ENCODE results near the gene GOLGA6A.

Gene GOLGA6A

DNA sequence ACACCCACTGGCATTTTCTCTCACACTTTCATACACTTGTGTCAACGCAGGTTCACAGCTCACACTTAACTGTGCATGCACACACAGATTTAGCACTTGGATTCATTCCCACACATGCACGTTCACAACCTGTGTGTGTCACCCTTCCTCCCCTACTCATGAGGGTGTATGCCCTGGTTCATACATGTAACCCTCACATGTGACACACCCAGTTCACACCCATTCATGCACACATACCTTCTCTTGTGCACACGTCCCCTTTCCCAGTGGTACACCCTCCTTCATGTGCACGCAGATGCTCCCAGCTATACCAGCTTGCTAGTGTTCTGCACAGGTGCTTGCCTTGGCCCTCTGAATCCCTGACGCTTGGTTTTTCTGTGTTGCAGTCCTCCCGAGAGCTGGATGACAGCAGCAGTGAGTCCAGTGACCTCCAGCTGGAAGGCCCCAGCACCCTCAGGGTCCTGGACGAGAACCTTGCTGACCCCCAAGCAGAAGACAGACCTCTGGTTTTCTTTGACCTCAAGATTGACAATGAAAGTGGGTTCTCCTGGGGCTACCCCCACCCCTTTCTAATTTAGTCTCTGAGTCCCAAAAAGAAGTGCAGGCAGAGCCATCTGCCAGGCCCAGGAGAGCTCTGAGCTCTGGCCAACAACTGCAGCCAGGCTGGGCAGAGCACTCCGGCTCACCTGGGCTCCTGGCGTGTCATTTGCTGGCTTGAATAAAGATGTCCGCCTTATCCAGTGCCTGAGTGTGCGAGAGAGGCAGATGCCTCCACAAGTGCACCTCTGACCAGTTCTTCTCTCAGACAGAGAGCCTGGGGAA lies 39.5 kb downstream of the GOLGA6A start:
- Mint-ChIP-seq H3K4me1 (peaks cover 40% of the 10 kb centered on the region), H3K27me3 (ENCODE audit: low read depth) (peaks cover 3% of the 10 kb centered on the region), H3K27ac (peak overlapping the region in 1 of 3 experiments; percentile 33), H3K36me3 (ENCODE audit: low read depth) (no peaks in the 10 kb centered on the region), H3K9me3 (no peaks in the 10 kb centered on the region), H3K4me3 (no peak overlapping the region)
- TF ChIP-seq, protein P1, sequence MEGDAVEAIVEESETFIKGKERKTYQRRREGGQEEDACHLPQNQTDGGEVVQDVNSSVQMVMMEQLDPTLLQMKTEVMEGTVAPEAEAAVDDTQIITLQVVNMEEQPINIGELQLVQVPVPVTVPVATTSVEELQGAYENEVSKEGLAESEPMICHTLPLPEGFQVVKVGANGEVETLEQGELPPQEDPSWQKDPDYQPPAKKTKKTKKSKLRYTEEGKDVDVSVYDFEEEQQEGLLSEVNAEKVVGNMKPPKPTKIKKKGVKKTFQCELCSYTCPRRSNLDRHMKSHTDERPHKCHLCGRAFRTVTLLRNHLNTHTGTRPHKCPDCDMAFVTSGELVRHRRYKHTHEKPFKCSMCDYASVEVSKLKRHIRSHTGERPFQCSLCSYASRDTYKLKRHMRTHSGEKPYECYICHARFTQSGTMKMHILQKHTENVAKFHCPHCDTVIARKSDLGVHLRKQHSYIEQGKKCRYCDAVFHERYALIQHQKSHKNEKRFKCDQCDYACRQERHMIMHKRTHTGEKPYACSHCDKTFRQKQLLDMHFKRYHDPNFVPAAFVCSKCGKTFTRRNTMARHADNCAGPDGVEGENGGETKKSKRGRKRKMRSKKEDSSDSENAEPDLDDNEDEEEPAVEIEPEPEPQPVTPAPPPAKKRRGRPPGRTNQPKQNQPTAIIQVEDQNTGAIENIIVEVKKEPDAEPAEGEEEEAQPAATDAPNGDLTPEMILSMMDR (IDR thresholded peaks at IDR 0.05; ENCODE audit: unreplicated experiment in 3 of 3): no peak

- no peak overlapping the region for H3K4me3 Mint-ChIP-seq
- H3K36me3 Mint-ChIP-seq (ENCODE audit: low read depth): peaks cover under 1% of the 10 kb centered on the region
- H3K4me1 Mint-ChIP-seq: peaks cover 47% of the 10 kb centered on the region
- H3K27ac Mint-ChIP-seq: peak overlapping the region in 2 of 3 experiments; percentile 63 to 78
- H3K27me3 Mint-ChIP-seq (ENCODE audit: low read depth): peaks cover 3% of the 10 kb centered on the region
- H3K9me3 Mint-ChIP-seq: no peaks in the 10 kb centered on the region
- TF ChIP-seq, protein P1 (IDR thresholded peaks at IDR 0.05; ENCODE audit: unreplicated experiment in 3 of 3): no peak
Observed at GRCh38 chr15:74041777-74042435, 40.4 kb downstream of the GOLGA6A start.

DNA sequence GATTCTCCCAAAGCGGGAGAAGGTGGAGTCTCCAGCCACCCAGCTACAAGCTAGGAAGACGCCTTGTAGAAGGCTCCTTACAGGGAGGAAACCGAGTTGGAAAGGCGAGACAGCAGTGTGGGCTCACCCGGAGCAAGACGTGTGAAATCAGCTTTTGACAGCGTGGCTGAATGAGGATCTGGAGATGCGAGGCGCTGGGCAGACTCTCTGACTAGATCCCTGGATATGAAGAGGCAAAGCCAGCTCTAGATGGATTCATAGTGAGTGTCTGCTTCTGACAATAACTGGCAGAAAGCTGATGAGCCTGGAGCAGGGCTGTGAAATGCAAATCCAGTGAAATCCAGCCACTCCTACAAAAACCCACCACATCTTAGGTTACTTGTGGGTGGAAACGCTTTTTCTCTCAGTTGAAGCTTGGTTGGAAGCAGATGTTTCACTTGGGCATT lies 41.0 kb downstream of the GOLGA6A start:
- H3K4me3 Mint-ChIP-seq: no peak overlapping the region
- peaks cover 3% of the 10 kb centered on the region for H3K27me3 Mint-ChIP-seq (ENCODE audit: low read depth)
- TF ChIP-seq, protein P1 (IDR thresholded peaks at IDR 0.05; ENCODE audit: unreplicated experiment in 3 of 3): no peak
- no peaks in the 10 kb centered on the region for H3K9me3 Mint-ChIP-seq
- H3K36me3 Mint-ChIP-seq (ENCODE audit: low read depth): peaks cover 7% of the 10 kb centered on the region
- H3K4me1 Mint-ChIP-seq: peaks cover 53% of the 10 kb centered on the region
- H3K27ac Mint-ChIP-seq: peak overlapping the region in 2 of 3 experiments; percentile 63 to 78

GRCh38 chr15:74040109-74040850 lies 42.1 kb downstream of the GOLGA6A start:
- peaks cover 58% of the 10 kb centered on the region for H3K4me1 Mint-ChIP-seq
- TF ChIP-seq, protein P1 (IDR thresholded peaks at IDR 0.05; ENCODE audit: unreplicated experiment in 3 of 3): no peak
- no peak overlapping the region for H3K4me3 Mint-ChIP-seq
- H3K27ac Mint-ChIP-seq: peak overlapping the region; percentile 63 to 78 (median 75)
- H3K36me3 Mint-ChIP-seq (ENCODE audit: low read depth): peaks cover 9% of the 10 kb centered on the region
- no peaks in the 10 kb centered on the region for H3K9me3 Mint-ChIP-seq
- peaks cover 2% of the 10 kb centered on the region for H3K27me3 Mint-ChIP-seq (ENCODE audit: low read depth)

DNA sequence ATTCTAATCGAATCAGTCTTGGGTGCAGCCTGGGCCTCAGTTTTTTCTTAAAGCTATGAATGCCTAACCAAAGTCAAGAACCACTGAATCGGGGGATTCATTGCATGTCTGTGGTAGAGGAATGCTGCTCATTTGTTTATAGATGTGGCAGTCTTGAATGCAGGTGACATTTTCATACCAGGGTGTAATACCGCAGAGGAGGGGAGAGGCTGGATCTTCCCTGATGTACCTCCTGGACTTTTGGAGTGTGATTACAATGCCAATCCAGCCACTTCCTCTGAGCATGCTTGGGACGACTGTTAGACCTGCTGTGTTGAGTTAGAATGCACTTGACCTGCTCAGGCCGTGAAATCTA lies 42.7 kb downstream of the GOLGA6A start:
- Mint-ChIP-seq H3K4me1 (peaks cover 60% of the 10 kb centered on the region), H3K9me3 (no peaks in the 10 kb centered on the region), H3K36me3 (ENCODE audit: low read depth) (peaks cover 9% of the 10 kb centered on the region), H3K27me3 (ENCODE audit: low read depth) (no peaks in the 10 kb centered on the region), H3K27ac (peak overlapping the region in 2 of 3 experiments; percentile 69 to 78), H3K4me3 (no peak overlapping the region)
- TF ChIP-seq, protein P1 (IDR thresholded peaks at IDR 0.05; ENCODE audit: unreplicated experiment in 3 of 3): no peak
